ENCODE results near the gene FHIT.

Gene FHIT

DNA sequence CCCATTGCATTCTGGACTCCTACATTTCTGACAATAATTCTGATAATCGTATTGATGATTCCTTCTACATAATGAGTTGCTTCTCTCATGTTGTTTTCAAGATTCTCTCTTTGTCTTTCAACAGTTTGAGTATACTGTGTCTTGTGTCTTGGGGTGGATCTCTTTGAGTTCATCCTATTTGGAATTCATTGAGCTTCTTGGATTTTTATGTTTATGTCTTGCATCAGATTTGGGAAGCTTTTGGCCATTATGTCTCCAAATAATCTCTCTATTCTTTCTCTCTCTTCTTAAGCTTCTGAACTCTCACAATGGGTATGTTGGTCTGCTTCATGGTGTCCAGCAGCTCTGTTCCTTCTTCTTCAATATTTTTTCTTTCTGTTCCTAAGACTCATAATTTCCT, 592.2 kb downstream of the FHIT start:
- TF ChIP-seq YY1 (IDR thresholded peaks at IDR 0.05; ENCODE audit: insufficient read depth, insufficient read length) (no peak), ZNF274 (IDR thresholded peaks at IDR 0.05; ENCODE audit: low read depth, low read length) (no peak), SUZ12 (IDR thresholded peaks at IDR 0.05; ENCODE audit: extremely low read depth, insufficient read depth, insufficient read length) (no peak)
- Histone ChIP-seq H3K4me1 (ENCODE audit: insufficient read depth, insufficient read length) (no peaks in the 10 kb centered on the region), H3K9me3 (ENCODE audit: insufficient read depth, low read length) (peaks cover 8% of the 10 kb centered on the region; the same call in 1 of the 2 replicates), H3K9ac (ENCODE audit: insufficient read length, low read depth) (no peak overlapping the region), H3K27me3 (ENCODE audit: insufficient read depth, insufficient read length) (no peaks in the 10 kb centered on the region), H3K4me3 (ENCODE audit: insufficient read length, low read depth) (no peak overlapping the region), H3K36me3 (ENCODE audit: insufficient read depth, insufficient read length, low read length) (no peaks in the 10 kb centered on the region)
- DNase-seq (ENCODE audit: low read depth, low spot score) = no peak

DNA sequence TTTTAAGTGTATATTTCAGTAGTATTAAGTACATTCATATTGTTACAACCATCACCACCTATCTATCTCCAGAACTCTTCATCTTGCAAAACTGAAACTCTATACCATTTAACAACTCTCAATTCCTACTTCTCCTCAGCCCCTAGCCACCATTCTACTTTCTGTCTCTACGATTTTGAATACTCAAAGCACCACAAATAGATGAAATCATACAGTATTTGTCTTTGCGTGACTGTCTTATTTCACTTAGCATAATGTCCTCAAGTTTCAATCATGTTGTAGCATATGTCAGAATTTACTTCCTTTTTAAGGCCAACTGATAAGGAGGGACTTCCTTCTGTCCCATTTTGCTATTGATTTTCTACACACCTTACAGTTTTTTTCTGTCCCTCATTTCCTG, 593.3 kb downstream of the FHIT start:
- no peak overlapping the region for H3K4me3 ChIP-seq (ENCODE audit: insufficient read length, low read depth)
- H3K36me3 ChIP-seq (ENCODE audit: insufficient read depth, insufficient read length, low read length) = no peaks in the 10 kb centered on the region
- no peaks in the 10 kb centered on the region for H3K4me1 ChIP-seq (ENCODE audit: insufficient read depth, insufficient read length)
- no peak for DNase-seq (ENCODE audit: low read depth, low spot score)
- peaks cover 8% of the 10 kb centered on the region; the same call in 1 of the 2 replicates for H3K9me3 ChIP-seq (ENCODE audit: insufficient read depth, low read length)
- H3K27me3 ChIP-seq (ENCODE audit: insufficient read depth, insufficient read length) = no peaks in the 10 kb centered on the region
- no peak overlapping the region for H3K9ac ChIP-seq (ENCODE audit: insufficient read length, low read depth)
- no peak for TF ChIP-seq SUZ12 (IDR thresholded peaks at IDR 0.05; ENCODE audit: extremely low read depth, insufficient read depth, insufficient read length)
- TF ChIP-seq ZNF274 (IDR thresholded peaks at IDR 0.05; ENCODE audit: low read depth, low read length) = no peak

DNA sequence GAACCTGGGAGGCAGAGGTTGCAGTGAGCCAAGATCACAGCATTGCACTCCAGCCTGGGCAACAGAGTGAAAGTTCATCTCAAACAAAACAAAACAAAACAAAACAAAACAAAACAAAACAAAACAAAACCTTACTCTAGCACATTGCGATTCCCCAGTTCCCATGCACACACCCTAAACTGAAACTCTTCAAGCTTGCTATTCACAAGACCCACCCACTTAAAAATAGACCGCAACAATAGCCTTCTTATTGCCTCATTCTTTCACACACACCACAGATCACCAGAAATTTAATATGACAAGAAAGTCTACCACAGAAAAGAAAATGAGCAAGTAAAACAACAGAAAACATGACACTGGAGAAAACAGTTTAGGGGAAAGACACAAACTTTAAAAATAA, 598.4 kb downstream of the FHIT start:
- no peak for DNase-seq (ENCODE audit: low read depth, low spot score)
- Histone ChIP-seq H3K4me1 (ENCODE audit: insufficient read depth, insufficient read length) (no peaks in the 10 kb centered on the region), H3K9ac (ENCODE audit: insufficient read length, low read depth) (no peak overlapping the region), H3K9me3 (ENCODE audit: insufficient read depth, low read length) (no peaks in the 10 kb centered on the region), H3K36me3 (ENCODE audit: insufficient read depth, insufficient read length, low read length) (no peaks in the 10 kb centered on the region), H3K4me3 (ENCODE audit: insufficient read length, low read depth) (no peak overlapping the region), H3K27me3 (ENCODE audit: insufficient read depth, insufficient read length) (no peaks in the 10 kb centered on the region)
- TF ChIP-seq SUZ12 (IDR thresholded peaks at IDR 0.05; ENCODE audit: extremely low read depth, insufficient read depth, insufficient read length) = no peak
- no peak for TF ChIP-seq YY1 (IDR thresholded peaks at IDR 0.05; ENCODE audit: insufficient read depth, insufficient read length)
- TF ChIP-seq ZNF274 (IDR thresholded peaks at IDR 0.05; ENCODE audit: low read depth, low read length) = no peak

DNA sequence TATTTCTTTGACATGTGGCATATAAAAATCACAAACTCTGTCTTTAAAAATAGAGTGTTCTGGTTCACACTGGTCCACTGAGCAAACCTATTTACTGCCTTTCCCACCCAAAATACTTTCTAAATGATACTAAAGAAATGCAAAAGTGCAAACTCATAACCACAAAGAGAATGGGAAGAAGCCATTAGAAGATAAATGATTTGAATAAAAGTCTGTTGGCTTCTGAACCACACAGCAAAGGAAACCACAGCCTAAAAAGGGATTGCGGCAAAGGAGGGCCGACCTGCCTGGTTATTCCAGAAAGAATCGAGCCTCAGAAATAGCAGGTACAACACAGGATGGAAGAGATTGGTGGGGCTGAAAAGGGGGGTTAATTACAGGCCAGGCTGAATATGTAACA, 599.5 kb downstream of the FHIT start:
- Histone ChIP-seq H3K36me3 (ENCODE audit: insufficient read depth, insufficient read length, low read length) (no peaks in the 10 kb centered on the region), H3K4me3 (ENCODE audit: insufficient read length, low read depth) (no peak overlapping the region), H3K9ac (ENCODE audit: insufficient read length, low read depth) (no peak overlapping the region), H3K27me3 (ENCODE audit: insufficient read depth, insufficient read length) (no peaks in the 10 kb centered on the region), H3K4me1 (ENCODE audit: insufficient read depth, insufficient read length) (no peaks in the 10 kb centered on the region), H3K9me3 (ENCODE audit: insufficient read depth, low read length) (no peaks in the 10 kb centered on the region)
- no peak for TF ChIP-seq SUZ12 (IDR thresholded peaks at IDR 0.05; ENCODE audit: extremely low read depth, insufficient read depth, insufficient read length)
- no peak for TF ChIP-seq YY1 (IDR thresholded peaks at IDR 0.05; ENCODE audit: insufficient read depth, insufficient read length)
- TF ChIP-seq ZNF274 (IDR thresholded peaks at IDR 0.05; ENCODE audit: low read depth, low read length) = no peak
- no peak for DNase-seq (ENCODE audit: low read depth, low spot score)

DNA sequence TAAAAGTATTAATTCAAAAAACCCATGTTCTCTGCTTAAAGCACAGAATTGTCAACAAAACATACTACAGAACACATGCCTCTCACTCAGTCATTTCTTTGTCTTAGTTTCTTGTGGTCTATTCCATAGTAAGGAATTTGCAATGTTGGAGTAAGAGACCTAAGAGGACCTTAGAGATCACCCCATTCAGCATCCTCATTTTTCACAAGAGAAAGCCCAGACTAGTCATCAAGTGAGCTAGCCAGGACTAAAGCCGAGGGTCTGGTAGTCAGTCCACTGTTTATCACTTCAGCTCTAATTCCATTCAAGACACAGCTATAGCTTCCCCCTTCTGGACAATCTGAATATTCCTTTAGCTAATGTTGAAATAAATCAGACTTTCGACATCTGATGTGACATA, 601.1 kb downstream of the FHIT start:
- TF ChIP-seq SUZ12 (IDR thresholded peaks at IDR 0.05; ENCODE audit: extremely low read depth, insufficient read depth, insufficient read length) (no peak), ZNF274 (IDR thresholded peaks at IDR 0.05; ENCODE audit: low read depth, low read length) (no peak), YY1 (IDR thresholded peaks at IDR 0.05; ENCODE audit: insufficient read depth, insufficient read length) (no peak)
- H3K9ac ChIP-seq (ENCODE audit: insufficient read length, low read depth) = no peak overlapping the region
- H3K36me3 ChIP-seq (ENCODE audit: insufficient read depth, insufficient read length, low read length) = no peaks in the 10 kb centered on the region
- H3K4me1 ChIP-seq (ENCODE audit: insufficient read depth, insufficient read length) = no peaks in the 10 kb centered on the region
- no peak overlapping the region for H3K4me3 ChIP-seq (ENCODE audit: insufficient read length, low read depth)
- no peaks in the 10 kb centered on the region for H3K27me3 ChIP-seq (ENCODE audit: insufficient read depth, insufficient read length)
- no peaks in the 10 kb centered on the region for H3K9me3 ChIP-seq (ENCODE audit: insufficient read depth, low read length)
- no peak for DNase-seq (ENCODE audit: low read depth, low spot score)

DNA sequence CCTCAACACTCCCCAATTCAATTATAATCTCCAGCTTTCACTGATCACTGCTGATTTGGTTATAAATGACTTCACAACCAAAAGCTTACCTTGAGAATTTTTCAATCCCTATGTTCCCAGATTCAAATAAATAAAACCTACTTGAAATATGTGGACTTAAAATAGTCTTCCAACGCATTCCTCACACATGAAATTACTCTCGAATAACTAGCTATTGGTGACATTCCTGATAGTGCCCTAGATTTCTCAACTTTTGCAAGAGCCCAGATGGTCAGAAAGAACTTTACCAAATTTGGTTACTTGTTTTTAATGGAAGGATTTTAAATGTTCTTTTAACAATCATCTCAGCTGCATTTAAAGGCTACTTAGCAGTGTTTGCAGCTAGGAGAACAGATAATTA, 605.5 kb downstream of the FHIT start:
- TF ChIP-seq SUZ12 (IDR thresholded peaks at IDR 0.05; ENCODE audit: extremely low read depth, insufficient read depth, insufficient read length) = no peak
- TF ChIP-seq ZNF274 (IDR thresholded peaks at IDR 0.05; ENCODE audit: low read depth, low read length) = no peak
- no peak for TF ChIP-seq YY1 (IDR thresholded peaks at IDR 0.05; ENCODE audit: insufficient read depth, insufficient read length)
- H3K4me3 ChIP-seq (ENCODE audit: insufficient read length, low read depth) = no peak overlapping the region

DNA sequence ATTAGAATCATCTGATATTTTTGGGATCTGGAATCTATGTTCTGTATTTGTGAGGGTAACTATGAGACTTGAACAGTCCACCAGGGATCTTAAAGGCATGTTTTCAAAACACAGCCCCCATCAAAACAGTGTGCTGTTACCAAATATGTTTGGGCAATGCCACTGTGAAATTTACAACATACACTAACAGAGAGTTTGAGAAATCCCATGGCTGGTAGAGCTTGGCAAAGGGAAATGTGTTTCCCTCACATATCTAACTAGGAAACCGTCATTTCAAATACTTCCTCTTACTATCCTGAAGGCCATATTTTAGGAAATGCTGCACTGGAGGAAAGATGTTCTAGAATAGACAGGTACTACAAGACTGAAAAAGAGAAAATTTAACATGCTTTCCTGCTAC, 607.4 kb downstream of the FHIT start:
- H3K9ac ChIP-seq (ENCODE audit: insufficient read length, low read depth) = no peak overlapping the region
- no peak overlapping the region for H3K4me3 ChIP-seq (ENCODE audit: insufficient read length, low read depth)
- DNase-seq (ENCODE audit: low read depth, low spot score) = no peak
- H3K27me3 ChIP-seq (ENCODE audit: insufficient read depth, insufficient read length) = no peaks in the 10 kb centered on the region
- no peaks in the 10 kb centered on the region for H3K9me3 ChIP-seq (ENCODE audit: insufficient read depth, low read length)
- H3K4me1 ChIP-seq (ENCODE audit: insufficient read depth, insufficient read length) = no peaks in the 10 kb centered on the region
- H3K36me3 ChIP-seq (ENCODE audit: insufficient read depth, insufficient read length, low read length) = no peaks in the 10 kb centered on the region
- TF ChIP-seq YY1 (IDR thresholded peaks at IDR 0.05; ENCODE audit: insufficient read depth, insufficient read length) (no peak), SUZ12 (IDR thresholded peaks at IDR 0.05; ENCODE audit: extremely low read depth, insufficient read depth, insufficient read length) (no peak), ZNF274 (IDR thresholded peaks at IDR 0.05; ENCODE audit: low read depth, low read length) (no peak)

More for the DNA sequence above, 605.5 kb downstream of the FHIT start:
- no peaks in the 10 kb centered on the region for H3K9me3 ChIP-seq (ENCODE audit: insufficient read depth, low read length)
- H3K9ac ChIP-seq (ENCODE audit: insufficient read length, low read depth) = no peak overlapping the region
- no peaks in the 10 kb centered on the region for H3K36me3 ChIP-seq (ENCODE audit: insufficient read depth, insufficient read length, low read length)
- DNase-seq (ENCODE audit: low read depth, low spot score) = no peak
- no peaks in the 10 kb centered on the region for H3K4me1 ChIP-seq (ENCODE audit: insufficient read depth, insufficient read length)
- no peaks in the 10 kb centered on the region for H3K27me3 ChIP-seq (ENCODE audit: insufficient read depth, insufficient read length)

DNA sequence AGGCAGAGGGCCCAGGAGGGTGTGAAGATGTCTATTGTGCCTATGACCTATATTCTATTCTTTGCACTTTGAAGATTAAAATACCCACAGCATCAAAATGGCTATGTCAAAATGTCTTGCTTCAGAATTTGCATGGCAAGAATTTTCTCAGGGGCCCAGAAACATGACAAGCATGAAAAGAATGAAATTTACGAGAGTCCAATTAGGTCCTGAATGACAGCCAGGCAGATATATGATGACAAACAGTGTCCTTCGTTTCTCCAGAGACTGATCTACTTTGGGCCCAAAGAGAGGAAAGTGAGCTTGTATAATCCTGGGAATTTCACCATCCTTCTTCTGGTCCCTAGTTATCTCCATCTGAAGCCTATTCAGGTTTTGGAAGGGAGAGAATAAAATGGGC, 609.9 kb downstream of the FHIT start:
- Histone ChIP-seq H3K36me3 (ENCODE audit: insufficient read depth, insufficient read length, low read length) (no peaks in the 10 kb centered on the region), H3K4me1 (ENCODE audit: insufficient read depth, insufficient read length) (peaks cover 3% of the 10 kb centered on the region), H3K4me3 (ENCODE audit: insufficient read length, low read depth) (no peak overlapping the region), H3K27me3 (ENCODE audit: insufficient read depth, insufficient read length) (no peaks in the 10 kb centered on the region), H3K9ac (ENCODE audit: insufficient read length, low read depth) (no peak overlapping the region), H3K9me3 (ENCODE audit: insufficient read depth, low read length) (no peaks in the 10 kb centered on the region)
- TF ChIP-seq SUZ12 (IDR thresholded peaks at IDR 0.05; ENCODE audit: extremely low read depth, insufficient read depth, insufficient read length) = no peak
- TF ChIP-seq ZNF274 (IDR thresholded peaks at IDR 0.05; ENCODE audit: low read depth, low read length) = no peak
- no peak for TF ChIP-seq YY1 (IDR thresholded peaks at IDR 0.05; ENCODE audit: insufficient read depth, insufficient read length)
- DNase-seq (ENCODE audit: low read depth, low spot score) = no peak
